ENCODE results near the gene DDB1.

DNA sequence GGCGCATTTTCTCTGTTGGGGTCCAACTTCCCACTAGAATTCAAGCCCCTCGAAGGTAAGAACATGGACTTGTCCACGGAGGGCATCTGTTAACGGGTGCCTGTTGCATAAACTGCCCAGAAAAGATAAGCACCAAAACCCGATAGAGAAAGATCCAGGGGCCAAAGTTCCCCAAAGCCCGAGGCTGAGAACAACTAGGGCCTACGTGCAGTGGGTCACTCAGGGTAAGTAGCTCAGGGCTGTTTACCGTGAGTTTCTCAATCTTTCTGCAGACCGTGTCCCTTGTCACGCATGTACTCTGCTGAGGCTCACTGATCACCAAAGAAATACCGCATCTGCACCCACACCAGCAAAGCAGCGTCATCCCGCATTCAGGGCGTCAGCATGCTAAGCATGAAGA is 67.5 kb downstream of the DDB1 start:
- TF ChIP-seq CTCF (conservative IDR thresholded peaks at IDR 0.05; ENCODE audit: low read depth, low read length): no peak
- no peak for TF ChIP-seq POLR2A (IDR thresholded peaks at IDR 0.05; ENCODE audit: low read depth, low read length)
- no peak for TF ChIP-seq SMC3 (IDR thresholded peaks at IDR 0.05; ENCODE audit: low read depth, low read length)
- TF ChIP-seq, protein P1, sequence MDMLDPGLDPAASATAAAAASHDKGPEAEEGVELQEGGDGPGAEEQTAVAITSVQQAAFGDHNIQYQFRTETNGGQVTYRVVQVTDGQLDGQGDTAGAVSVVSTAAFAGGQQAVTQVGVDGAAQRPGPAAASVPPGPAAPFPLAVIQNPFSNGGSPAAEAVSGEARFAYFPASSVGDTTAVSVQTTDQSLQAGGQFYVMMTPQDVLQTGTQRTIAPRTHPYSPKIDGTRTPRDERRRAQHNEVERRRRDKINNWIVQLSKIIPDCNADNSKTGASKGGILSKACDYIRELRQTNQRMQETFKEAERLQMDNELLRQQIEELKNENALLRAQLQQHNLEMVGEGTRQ (IDR thresholded peaks at IDR 0.05; ENCODE audit: low read depth, low read length): no peak
- TF ChIP-seq FOS (IDR thresholded peaks at IDR 0.05; ENCODE audit: low read depth, low read length): no peak
- TF ChIP-seq ELK1 (IDR thresholded peaks at IDR 0.05; ENCODE audit: borderline replicate concordance, low read depth, low read length): no peak
